ENCODE results near the gene PCGF5.

PCGF5 gene

GRCh38 chr10:91227576-91227975 lies 7.1 kb downstream of the PCGF5 start:
- no peak for DNase-seq (ENCODE audit: low read depth in 1 of 2, low spot score in 1 of 2)
- Histone ChIP-seq H3K27ac (replicated peaks) (no peak overlapping the region), H3K27me3 (ENCODE audit: insufficient read depth, poor library complexity, severe bottlenecking) (no peaks in the 10 kb centered on the region), H3K4me3 (replicated peaks; ENCODE audit: insufficient read depth, low read length) (no peak overlapping the region)
- TF ChIP-seq SPI1 (IDR thresholded peaks at IDR 0.05; ENCODE audit: borderline replicate concordance, low read depth), result no peak
- TF ChIP-seq POLR2AphosphoS5 (IDR thresholded peaks at IDR 0.05; ENCODE audit: low read depth), result no peak
- TF ChIP-seq, protein P1, sequence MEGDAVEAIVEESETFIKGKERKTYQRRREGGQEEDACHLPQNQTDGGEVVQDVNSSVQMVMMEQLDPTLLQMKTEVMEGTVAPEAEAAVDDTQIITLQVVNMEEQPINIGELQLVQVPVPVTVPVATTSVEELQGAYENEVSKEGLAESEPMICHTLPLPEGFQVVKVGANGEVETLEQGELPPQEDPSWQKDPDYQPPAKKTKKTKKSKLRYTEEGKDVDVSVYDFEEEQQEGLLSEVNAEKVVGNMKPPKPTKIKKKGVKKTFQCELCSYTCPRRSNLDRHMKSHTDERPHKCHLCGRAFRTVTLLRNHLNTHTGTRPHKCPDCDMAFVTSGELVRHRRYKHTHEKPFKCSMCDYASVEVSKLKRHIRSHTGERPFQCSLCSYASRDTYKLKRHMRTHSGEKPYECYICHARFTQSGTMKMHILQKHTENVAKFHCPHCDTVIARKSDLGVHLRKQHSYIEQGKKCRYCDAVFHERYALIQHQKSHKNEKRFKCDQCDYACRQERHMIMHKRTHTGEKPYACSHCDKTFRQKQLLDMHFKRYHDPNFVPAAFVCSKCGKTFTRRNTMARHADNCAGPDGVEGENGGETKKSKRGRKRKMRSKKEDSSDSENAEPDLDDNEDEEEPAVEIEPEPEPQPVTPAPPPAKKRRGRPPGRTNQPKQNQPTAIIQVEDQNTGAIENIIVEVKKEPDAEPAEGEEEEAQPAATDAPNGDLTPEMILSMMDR (IDR thresholded peaks at IDR 0.05; ENCODE audit: insufficient read depth, low read length), result no peak
- no peak for TF ChIP-seq GABPA (IDR thresholded peaks at IDR 0.05; ENCODE audit: low read depth)
- TF ChIP-seq REST (IDR thresholded peaks at IDR 0.05; ENCODE audit: insufficient replicate concordance, low read depth), result no peak

- Histone ChIP-seq H3K27me3 (ENCODE audit: insufficient read depth, poor library complexity, severe bottlenecking) (no peaks in the 10 kb centered on the region), H3K27ac (replicated peaks) (no peak overlapping the region), H3K4me3 (replicated peaks; ENCODE audit: insufficient read depth, low read length) (no peak overlapping the region)
- no peak for DNase-seq (ENCODE audit: low read depth in 1 of 2, low spot score in 1 of 2)
- no peak for TF ChIP-seq POLR2AphosphoS5 (IDR thresholded peaks at IDR 0.05; ENCODE audit: low read depth)
Observed at GRCh38 chr10:91229683-91230082, 9.2 kb downstream of the PCGF5 start.

GRCh38 chr10:91238191-91238590 lies 17.7 kb downstream of the PCGF5 start:
- TF ChIP-seq POLR2AphosphoS5 (IDR thresholded peaks at IDR 0.05; ENCODE audit: low read depth) (no peak), SPI1 (IDR thresholded peaks at IDR 0.05; ENCODE audit: borderline replicate concordance, low read depth) (no peak), REST (IDR thresholded peaks at IDR 0.05; ENCODE audit: insufficient replicate concordance, low read depth) (no peak), GABPA (IDR thresholded peaks at IDR 0.05; ENCODE audit: low read depth) (no peak)
- TF ChIP-seq, protein P1 (IDR thresholded peaks at IDR 0.05; ENCODE audit: insufficient read depth, low read length), result no peak
- H3K4me3 ChIP-seq (replicated peaks; ENCODE audit: insufficient read depth, low read length), result no peak overlapping the region
- H3K27ac ChIP-seq (replicated peaks), result no peak overlapping the region
- DNase-seq (ENCODE audit: low read depth in 1 of 2, low spot score in 1 of 2), result no peak
- no peaks in the 10 kb centered on the region for H3K27me3 ChIP-seq (ENCODE audit: insufficient read depth, poor library complexity, severe bottlenecking)

GRCh38 chr10:91239789-91240188 lies 19.3 kb downstream of the PCGF5 start:
- TF ChIP-seq POLR2AphosphoS5 (IDR thresholded peaks at IDR 0.05; ENCODE audit: low read depth) (no peak), SPI1 (IDR thresholded peaks at IDR 0.05; ENCODE audit: borderline replicate concordance, low read depth) (no peak), REST (IDR thresholded peaks at IDR 0.05; ENCODE audit: insufficient replicate concordance, low read depth) (no peak), GABPA (IDR thresholded peaks at IDR 0.05; ENCODE audit: low read depth) (no peak)
- TF ChIP-seq, protein P1 (IDR thresholded peaks at IDR 0.05; ENCODE audit: insufficient read depth, low read length), result no peak
- DNase-seq (ENCODE audit: low read depth in 1 of 2, low spot score in 1 of 2), result no peak
- Histone ChIP-seq H3K27ac (replicated peaks) (no peak overlapping the region), H3K4me3 (replicated peaks; ENCODE audit: insufficient read depth, low read length) (no peak overlapping the region), H3K27me3 (ENCODE audit: insufficient read depth, poor library complexity, severe bottlenecking) (no peaks in the 10 kb centered on the region)

All from HL-60 (cell line).